Esophagus muscularis mucosa (tissue), 4 donors: ENCODE data around the gene MAN2A1. TPM values are rescaled to one million over a fixed set of nuclear protein-coding genes. Genes with fewer than 3 reads are reported as not detected.

Experiments used
- DNase-seq: peaks from one replicate; pipeline ENCODE4 v3.0.0-alpha.2; 2017; ENCODE audit errors: extremely low spot score
- H3K27ac ChIP-seq, 4 donors: fragments of 200-600 bp; sonication (generic); replicated peaks in 1 of 4; 1 replicate in 3 of 4; 2 replicates in 1 of 4; pipeline ENCODE4 v1.5.1; 2016 to 2019; ENCODE audit warnings: mild to moderate bottlenecking in 1 of 4
- H3K27me3 ChIP-seq, 4 donors: fragments of 200-600 bp; sonication (generic); one replicate each; pipeline versions ENCODE4 v1.5.1 to v1.6.0; 2016 to 2019
- H3K36me3 ChIP-seq, 4 donors: fragments of 200-600 bp; sonication (generic); one replicate each; pipeline ENCODE4 v1.5.1; 2016 to 2019
- H3K4me1 ChIP-seq, 4 donors: fragments of 200-600 bp; sonication (generic); one replicate each; pipeline ENCODE4 v1.5.1; 2016 to 2019
- H3K4me3 ChIP-seq, 4 donors: fragments of 200-600 bp; sonication (generic); 1 replicate in 2 of 4; 2 replicates in 2 of 4; pipeline ENCODE4 v1.5.1; 2016 to 2019; ENCODE audit warnings: mild to moderate bottlenecking in 4 of 4, moderate library complexity in 1 of 4
- H3K9me3 ChIP-seq, 4 donors: fragments of 200-600 bp; sonication (generic); 1 replicate in 3 of 4; 2 replicates in 1 of 4; pipeline ENCODE4 v1.5.1; 2016 to 2019
- CTCF ChIP-seq, 3 experiments: fragments of 200-600 bp in 2 of 3; fragments of 450-650 bp in 1 of 3; sonication (generic) in 2 of 3; IDR thresholded peaks; one replicate each; pipeline ENCODE4 v1.5.1; 2017 to 2019; ENCODE audit warnings: antibody characterized with exemption in 3 of 3, mild to moderate bottlenecking in 2 of 3, moderate library complexity in 1 of 3
- EP300 ChIP-seq: sonication (generic); formaldehyde crosslinking; IDR thresholded peaks from one replicate; pipeline ENCODE4 v1.6.1; 2017; ENCODE audit warnings: antibody characterized with exemption
- POLR2A ChIP-seq: fragments of 450-650 bp; IDR thresholded peaks from one replicate; pipeline ENCODE4 v1.6.1; 2017; ENCODE audit warnings: antibody characterized with exemption, moderate library complexity, mild to moderate bottlenecking, low read depth
- POLR2AphosphoS5 ChIP-seq, 2 donors: sonication (generic); formaldehyde crosslinking; IDR thresholded peaks; one replicate each; pipeline ENCODE4 v1.6.1; 2017; ENCODE audit warnings: antibody characterized with exemption in 2 of 2
- WGBS: methylation state at CpG from one replicate; pipeline ENCODE4 v1.1.5; 2018; 5-methylcytosine and 5-hydroxymethylcytosine counted together
- intact Hi-C: fragments of 100-400 bp; cut with DNase I; formaldehyde crosslinking; loops from one replicate; pipeline ENCODE4 v1.15.1; 2023
- total RNA-seq, 4 donors: library from RNA; depleted of rRNA; stranded (reverse); fragments of >200 nt; gene quantifications; one replicate each; pipeline versions ENCODE4 v1.1.0 to v1.2.1, GENCODE V29; 2016

The MAN2A1 gene
- total RNA-seq, 4 donors from 2014 or later: 22.3 to 29.5 (median 27.4) TPM

- DNase-seq: peak; percentile 77
- intact Hi-C loops: no loop called here
- no peak overlapping the region for H3K4me3 ChIP-seq
- H3K27me3 ChIP-seq: no peaks in the 10 kb centered on the region
- H3K4me1 ChIP-seq: peaks cover 0 to 15% (median 10%) of the 10 kb centered on the region in 4 donors
- no peaks in the 10 kb centered on the region for H3K36me3 ChIP-seq
- no peak overlapping the region for H3K27ac ChIP-seq
- TF ChIP-seq POLR2AphosphoS5 (IDR thresholded peaks at IDR 0.05) (no peak), EP300 (no peak), POLR2A (no peak), CTCF (IDR thresholded peaks at IDR 0.05) (no peak)
- 77% methylated on average over 5 of the region's 5 CpGs for WGBS
- no peaks in the 10 kb centered on the region for H3K9me3 ChIP-seq
Observed at GRCh38 chr5:109910874-109911273, 221.1 kb downstream of the MAN2A1 start.

GRCh38 chr5:109911731-109912130 lies 222.0 kb downstream of the MAN2A1 start:
- WGBS: 54% methylated on average over 3 of the region's 3 CpGs
- DNase-seq: no peak
- intact Hi-C loops: no loop called here
- Histone ChIP-seq H3K27me3 (no peaks in the 10 kb centered on the region), H3K9me3 (no peaks in the 10 kb centered on the region), H3K36me3 (no peaks in the 10 kb centered on the region), H3K4me1 (peaks cover 0 to 15% (median 10%) of the 10 kb centered on the region in 4 donors), H3K27ac (no peak overlapping the region), H3K4me3 (no peak overlapping the region)
- no peak for TF ChIP-seq CTCF (IDR thresholded peaks at IDR 0.05)

- intact Hi-C loops: no loop called here
- Histone ChIP-seq H3K27ac (no peak overlapping the region), H3K4me3 (no peak overlapping the region), H3K36me3 (no peaks in the 10 kb centered on the region), H3K27me3 (no peaks in the 10 kb centered on the region), H3K4me1 (no peaks in the 10 kb centered on the region), H3K9me3 (no peaks in the 10 kb centered on the region)
- 96% methylated on average over 2 of the region's 2 CpGs for WGBS
- no peak for TF ChIP-seq CTCF (IDR thresholded peaks at IDR 0.05)
- no peak for TF ChIP-seq POLR2AphosphoS5 (IDR thresholded peaks at IDR 0.05)
- no peak for TF ChIP-seq POLR2A
- no peak for TF ChIP-seq EP300
- DNase-seq: peak; percentile 62
Observed at GRCh38 chr5:109914906-109915305, 225.2 kb downstream of the MAN2A1 start.

- intact Hi-C loops: no loop called here
- peak; percentile 26 for DNase-seq
Observed at GRCh38 chr5:109916481-109917153, 226.9 kb downstream of the MAN2A1 start.

More at GRCh38 chr5:109916481-109917153, 226.9 kb downstream of the MAN2A1 start:
- TF ChIP-seq POLR2AphosphoS5 (IDR thresholded peaks at IDR 0.05) (no peak), CTCF (IDR thresholded peaks at IDR 0.05) (no peak), EP300 (no peak), POLR2A (no peak)
- Histone ChIP-seq H3K27me3 (no peaks in the 10 kb centered on the region), H3K4me3 (no peak overlapping the region), H3K9me3 (no peaks in the 10 kb centered on the region), H3K36me3 (no peaks in the 10 kb centered on the region), H3K4me1 (peaks cover 0 to 6% (median 2%) of the 10 kb centered on the region in 4 donors), H3K27ac (no peak overlapping the region)
- WGBS: 90% methylated on average over 4 of the region's 4 CpGs
